Natural killer cell (primary cell): ENCODE results near the gene MYOCOS. TPM values are rescaled to one million over a fixed set of nuclear protein-coding genes. Genes with fewer than 3 reads are reported as not detected.
A peak's percentile ranks its signal among the peaks of the same experiment; 100 is the strongest.

Experiments
- ATAC-seq, 3 donors: fragments of 150-1000 bp in 2 of 3; fragments of 200-7000 bp in 1 of 3; cut with Tn5 transposase; 1 replicate in 1 of 3; 2 replicates in 2 of 3; pipeline ENCODE4 v1.10.0; 2021; ENCODE audit warnings: mild to moderate bottlenecking in 2 of 3, moderate library complexity in 2 of 3
- DNase-seq, 2 donors: peaks; one replicate each; pipeline versions ENCODE4 v3.0.0 to v3.0.0-alpha.2; 2013 to 2021; ENCODE audit warnings: mixed read lengths in 1 of 2
- H3K27ac ChIP-seq: one replicate; pipeline ENCODE4 v1.5.1; 2013; ENCODE audit warnings: mild to moderate bottlenecking, low read length
- H3K27me3 ChIP-seq: one replicate; pipeline ENCODE4 v1.6.1; 2013; ENCODE audit warnings: low read length; ENCODE audit not compliant: control insufficient read depth, insufficient read depth
- H3K36me3 ChIP-seq: one replicate; pipeline ENCODE4 v1.6.1; 2013; ENCODE audit warnings: low read length; ENCODE audit not compliant: control insufficient read depth, insufficient read depth
- H3K4me1 ChIP-seq: one replicate; pipeline ENCODE4 v1.6.1; 2013; ENCODE audit warnings: low read length; ENCODE audit not compliant: control insufficient read depth, insufficient read depth
- H3K4me3 ChIP-seq: one replicate; pipeline ENCODE4 v1.5.1; 2013; ENCODE audit warnings: low read length
- H3K9me3 ChIP-seq: one replicate; pipeline ENCODE4 v1.6.1; 2013; ENCODE audit warnings: low read length; ENCODE audit not compliant: control insufficient read depth, insufficient read depth
- H3K27ac Mint-ChIP-seq, 2 donors: one replicate each; pipeline ENCODE4 v1.8.0; 2022; ENCODE audit warnings: mild to moderate bottlenecking in 2 of 2, mixed read lengths in 2 of 2, moderate library complexity in 1 of 2
- H3K27me3 Mint-ChIP-seq, 2 donors: one replicate each; pipeline ENCODE4 v1.8.0; 2022; ENCODE audit warnings: low read depth in 2 of 2, mixed read lengths in 2 of 2
- H3K36me3 Mint-ChIP-seq: one replicate; pipeline ENCODE4 v1.8.0; 2022; ENCODE audit warnings: mixed read lengths
- H3K4me1 Mint-ChIP-seq, 2 donors: one replicate each; pipeline ENCODE4 v1.8.0; 2022; ENCODE audit warnings: mixed read lengths in 2 of 2
- H3K4me3 Mint-ChIP-seq: one replicate; pipeline ENCODE4 v1.8.0; 2022; ENCODE audit warnings: mild to moderate bottlenecking, moderate library complexity, mixed read lengths
- H3K9me3 Mint-ChIP-seq, 2 donors: one replicate each; pipeline ENCODE4 v1.8.0; 2022; ENCODE audit warnings: mixed read lengths in 2 of 2
- CTCF ChIP-seq: fragments of 200-600 bp; IDR thresholded peaks from one replicate; pipeline ENCODE4 v1.8.0; 2022; ENCODE audit warnings: antibody characterized with exemption
- WGBS: methylation state at CpG from one replicate; pipeline ENCODE4 v1.1.7; 2013; ENCODE audit warnings: missing lambda C conversion rate; ENCODE audit not compliant: insufficient coverage; 5-methylcytosine and 5-hydroxymethylcytosine counted together
- intact Hi-C: fragments of 100-400 bp; cut with micrococcal nuclease; formaldehyde crosslinking; loops from one replicate; pipeline ENCODE4 v1.14.2; 2022
- total RNA-seq, 4 donors: library from RNA; stranded (reverse); fragments of 120-200 nt in 1 of 4; gene quantifications; one replicate each; pipeline versions ENCODE4 v1.2.3 to v1.2.4, GENCODE V29; 2013 to 2022

MYOCOS gene
- total RNA-seq, 3 donors from 2014 or later (not counting 1 experiment from before 2014, with no cell fraction given), result not detected

GRCh38 chr1:171590022-171590421 is 32.0 kb upstream of the MYOCOS start:
- Mint-ChIP-seq H3K4me3 (no peak overlapping the region), H3K27ac (peak overlapping the region; percentile 14 to 54)
- WGBS, result 90% methylated on average over 1 of the region's 1 CpG

GRCh38 chr1:171595324-171595723 is 26.7 kb upstream of the MYOCOS start:
- no peaks in the 10 kb centered on the region for H3K9me3 Mint-ChIP-seq
- H3K4me3 Mint-ChIP-seq, result no peak overlapping the region
- 90% methylated on average over 1 of the region's 1 CpG for WGBS

More at GRCh38 chr1:171590022-171590421, 32.0 kb upstream of the MYOCOS start:
- H3K36me3 Mint-ChIP-seq, result peaks cover 45% of the 10 kb centered on the region
- TF ChIP-seq CTCF, result no peak
- Histone ChIP-seq H3K4me1 (no peaks in the 10 kb centered on the region), H3K4me3 (no peak overlapping the region), H3K27me3 (no peaks in the 10 kb centered on the region), H3K27ac (no peak overlapping the region), H3K36me3 (peaks cover 70% of the 10 kb centered on the region), H3K9me3 (no peaks in the 10 kb centered on the region)
- H3K4me1 Mint-ChIP-seq, result peaks cover 0 to 8% of the 10 kb centered on the region in 2 donors
- no peak for ATAC-seq
- DNase-seq, result no peak
- intact Hi-C loops, result no loop called here
- no peaks in the 10 kb centered on the region for H3K9me3 Mint-ChIP-seq
- no peaks in the 10 kb centered on the region for H3K27me3 Mint-ChIP-seq

GRCh38 chr1:171596119-171596518 is 25.9 kb upstream of the MYOCOS start:
- no peaks in the 10 kb centered on the region for H3K9me3 ChIP-seq
- intact Hi-C loops, result no loop called here
- peaks cover 18% of the 10 kb centered on the region for H3K36me3 ChIP-seq
- no peak for DNase-seq
- no peaks in the 10 kb centered on the region for H3K4me1 ChIP-seq
- Mint-ChIP-seq H3K27ac (peak overlapping the region; percentile 46 to 76), H3K27me3 (no peaks in the 10 kb centered on the region), H3K9me3 (no peaks in the 10 kb centered on the region), H3K4me3 (no peak overlapping the region), H3K36me3 (peaks cover 15% of the 10 kb centered on the region), H3K4me1 (peaks cover 2 to 11% of the 10 kb centered on the region in 2 donors)
- no peak for TF ChIP-seq CTCF
- no peaks in the 10 kb centered on the region for H3K27me3 ChIP-seq
- H3K4me3 ChIP-seq, result no peak overlapping the region
- no peak overlapping the region for H3K27ac ChIP-seq
- 100% methylated on average over 1 of the region's 1 CpG for WGBS
- ATAC-seq, result no peak

More at GRCh38 chr1:171595324-171595723, 26.7 kb upstream of the MYOCOS start:
- no peaks in the 10 kb centered on the region for H3K4me1 ChIP-seq
- no peak overlapping the region for H3K27ac ChIP-seq
- intact Hi-C loops, result no loop called here
- peaks cover 0 to 9% of the 10 kb centered on the region in 2 donors for H3K4me1 Mint-ChIP-seq
- H3K27me3 ChIP-seq, result no peaks in the 10 kb centered on the region
- H3K4me3 ChIP-seq, result no peak overlapping the region
- DNase-seq, result no peak
- H3K9me3 ChIP-seq, result no peaks in the 10 kb centered on the region
- ATAC-seq, result no peak
- H3K27ac Mint-ChIP-seq, result peak overlapping the region; percentile 46 to 76
- no peaks in the 10 kb centered on the region for H3K27me3 Mint-ChIP-seq
- H3K36me3 Mint-ChIP-seq, result peaks cover 23% of the 10 kb centered on the region
- no peak for TF ChIP-seq CTCF
- peaks cover 26% of the 10 kb centered on the region for H3K36me3 ChIP-seq

GRCh38 chr1:171596705-171597104 is 25.3 kb upstream of the MYOCOS start:
- intact Hi-C loops, result no loop called here
- Mint-ChIP-seq H3K9me3 (no peaks in the 10 kb centered on the region), H3K36me3 (peaks cover 10% of the 10 kb centered on the region), H3K27me3 (no peaks in the 10 kb centered on the region), H3K27ac (peak overlapping the region; percentile 46 to 76), H3K4me3 (no peak overlapping the region), H3K4me1 (peaks cover 6 to 15% of the 10 kb centered on the region in 2 donors)
- Histone ChIP-seq H3K27ac (no peak overlapping the region), H3K27me3 (no peaks in the 10 kb centered on the region), H3K9me3 (no peaks in the 10 kb centered on the region), H3K4me3 (no peak overlapping the region), H3K36me3 (peaks cover 15% of the 10 kb centered on the region), H3K4me1 (no peaks in the 10 kb centered on the region)
- WGBS, result 100% methylated on average over 1 of the region's 2 CpGs
- no peak for DNase-seq
- ATAC-seq, result no peak
- no peak for TF ChIP-seq CTCF
